ENCODE data around the gene GSAP. TPM values are rescaled to one million over a fixed set of nuclear protein-coding genes. Genes with fewer than 3 reads are reported as not detected.

The GSAP gene
- total RNA-seq, 4 donors from 2014 or later: 12.6 to 22.8 (median 17.0) TPM

- DNase-seq (ENCODE audit: extremely low spot score): no peak
- intact Hi-C loops (cut with DNase I): no loop called here
- H3K4me3 ChIP-seq: no peak overlapping the region
- H3K36me3 ChIP-seq: no peaks in the 10 kb centered on the region
- 78% methylated on average over 4 of the region's 4 CpGs for WGBS
- no peaks in the 10 kb centered on the region for H3K9me3 ChIP-seq
- H3K4me1 ChIP-seq: peaks cover 6 to 10% (median 9%) of the 10 kb centered on the region in 4 donors
- H3K27me3 ChIP-seq: no peaks in the 10 kb centered on the region
- TF ChIP-seq EP300 (IDR thresholded peaks at IDR 0.05): no peak
- TF ChIP-seq POLR2A (IDR thresholded peaks at IDR 0.05; ENCODE audit: low read depth): no peak
- no peak for TF ChIP-seq CTCF (IDR thresholded peaks at IDR 0.05)
- TF ChIP-seq POLR2AphosphoS5 (IDR thresholded peaks at IDR 0.05): no peak
- H3K27ac ChIP-seq (replicated peaks in 1 of 4): no peak overlapping the region
Measured at GRCh38 chr7:77420986-77421672, 5.0 kb upstream of the GSAP start.

GRCh38 chr7:77420438-77420837 is 4.3 kb upstream of the GSAP start:
- TF ChIP-seq EP300 (IDR thresholded peaks at IDR 0.05) (no peak), CTCF (IDR thresholded peaks at IDR 0.05) (no peak), POLR2A (IDR thresholded peaks at IDR 0.05; ENCODE audit: low read depth) (no peak), POLR2AphosphoS5 (IDR thresholded peaks at IDR 0.05) (no peak)
- 92% methylated on average over 5 of the region's 5 CpGs for WGBS
- no peaks in the 10 kb centered on the region for H3K9me3 ChIP-seq
- H3K4me1 ChIP-seq: peaks cover 6 to 10% (median 10%) of the 10 kb centered on the region in 4 donors
- no peaks in the 10 kb centered on the region for H3K27me3 ChIP-seq
- intact Hi-C loops (cut with DNase I): no loop called here
- H3K27ac ChIP-seq (replicated peaks in 1 of 4): no peak overlapping the region
- H3K36me3 ChIP-seq: no peaks in the 10 kb centered on the region
- no peak for DNase-seq (ENCODE audit: extremely low spot score)
- H3K4me3 ChIP-seq: no peak overlapping the region

GRCh38 chr7:77419102-77419501 is 3.0 kb upstream of the GSAP start:
- DNase-seq (ENCODE audit: extremely low spot score): no peak
- TF ChIP-seq POLR2A (IDR thresholded peaks at IDR 0.05; ENCODE audit: low read depth): no peak
- no peak for TF ChIP-seq CTCF (IDR thresholded peaks at IDR 0.05)
- no peak for TF ChIP-seq EP300 (IDR thresholded peaks at IDR 0.05)
- TF ChIP-seq POLR2AphosphoS5 (IDR thresholded peaks at IDR 0.05): no peak
- no peak overlapping the region for H3K4me3 ChIP-seq
- H3K36me3 ChIP-seq: no peaks in the 10 kb centered on the region
- H3K4me1 ChIP-seq: peaks cover 12 to 20% (median 16%) of the 10 kb centered on the region in 4 donors
- no peaks in the 10 kb centered on the region for H3K9me3 ChIP-seq
- intact Hi-C loops (cut with DNase I): no loop called here
- no peaks in the 10 kb centered on the region for H3K27me3 ChIP-seq
- WGBS: 93% methylated on average over 4 of the region's 4 CpGs
- no peak overlapping the region for H3K27ac ChIP-seq (replicated peaks in 1 of 4)

GRCh38 chr7:77417801-77418200 is 1.7 kb upstream of the GSAP start:
- Histone ChIP-seq H3K4me3 (no peak overlapping the region), H3K36me3 (no peaks in the 10 kb centered on the region), H3K27ac (replicated peaks in 1 of 4) (no peak overlapping the region), H3K9me3 (no peaks in the 10 kb centered on the region), H3K27me3 (no peaks in the 10 kb centered on the region), H3K4me1 (peaks cover 12 to 28% (median 25%) of the 10 kb centered on the region in 4 donors)
- intact Hi-C loops (cut with DNase I): no loop called here
- WGBS: 94% methylated on average over 4 of the region's 4 CpGs
- TF ChIP-seq POLR2A (IDR thresholded peaks at IDR 0.05; ENCODE audit: low read depth): no peak
- TF ChIP-seq EP300 (IDR thresholded peaks at IDR 0.05): no peak
- TF ChIP-seq CTCF (IDR thresholded peaks at IDR 0.05): no peak
- TF ChIP-seq POLR2AphosphoS5 (IDR thresholded peaks at IDR 0.05): no peak
- no peak for DNase-seq (ENCODE audit: extremely low spot score)

All from esophagus muscularis mucosa (tissue), 4 donors.